Mesenchymal stem cell (in vitro differentiated cells and primary cell): ENCODE measurements around the gene MSLN.

Experiments used
- DNase-seq: peaks from one replicate; pipeline ENCODE4 v3.0.0-alpha.2; 2013
- H2AFZ ChIP-seq: one replicate; pipeline ENCODE4 v1.6.1; 2013; ENCODE audit warnings: low read depth, mild to moderate bottlenecking, control low read depth, inconsistent platforms, low read length, moderate library complexity
- H2AK5ac ChIP-seq: 2 replicates; pipeline ENCODE4 v1.6.1; 2013; ENCODE audit warnings: low read length, moderate library complexity, mild to moderate bottlenecking, inconsistent platforms; ENCODE audit not compliant: severe bottlenecking
- H2BK120ac ChIP-seq: one replicate; pipeline ENCODE4 v1.6.1; 2013; ENCODE audit warnings: low read depth, mild to moderate bottlenecking, inconsistent platforms, low read length, moderate library complexity
- H2BK12ac ChIP-seq, 2 experiments: one replicate each; pipeline ENCODE4 v1.6.1; 2013; ENCODE audit warnings: inconsistent platforms in 2 of 2, low read length in 2 of 2, mild to moderate bottlenecking in 2 of 2, moderate library complexity in 2 of 2, control low read depth in 1 of 2
- H2BK15ac ChIP-seq: one replicate; pipeline ENCODE4 v1.6.1; 2013; ENCODE audit warnings: mild to moderate bottlenecking, low read depth, inconsistent platforms; ENCODE audit not compliant: poor library complexity, severe bottlenecking
- H2BK5ac ChIP-seq: 2 replicates; pipeline ENCODE4 v1.6.1; 2013; ENCODE audit warnings: low read depth, mild to moderate bottlenecking, low read length, control low read depth, inconsistent platforms; ENCODE audit not compliant: poor library complexity, severe bottlenecking
- H3K14ac ChIP-seq, 2 experiments: one replicate each; pipeline ENCODE4 v1.6.1; 2013; ENCODE audit warnings: inconsistent platforms in 2 of 2, low read length in 2 of 2, control low read depth in 1 of 2, mild to moderate bottlenecking in 1 of 2, moderate library complexity in 1 of 2
- H3K18ac ChIP-seq, 2 experiments: one replicate each; pipeline ENCODE4 v1.6.1; 2013; ENCODE audit warnings: inconsistent platforms in 2 of 2, low read length in 2 of 2, control low read depth in 1 of 2, low read depth in 1 of 2, mild to moderate bottlenecking in 1 of 2
- H3K23ac ChIP-seq, 2 experiments: one replicate each; pipeline ENCODE4 v1.6.1; 2013; ENCODE audit warnings: inconsistent platforms in 2 of 2, low read length in 2 of 2, mild to moderate bottlenecking in 2 of 2, moderate library complexity in 2 of 2, control low read depth in 1 of 2
- H3K27ac ChIP-seq: 2 replicates; pipeline ENCODE4 v1.5.1; 2013; ENCODE audit warnings: mild to moderate bottlenecking, moderate library complexity, low read length, control low read depth, inconsistent platforms; ENCODE audit not compliant: poor library complexity, severe bottlenecking
- H3K27me3 ChIP-seq, 2 experiments: 2 replicates each; pipeline versions ENCODE4 v1.6.1 to v1.7.0; 2013; ENCODE audit warnings: low read length in 2 of 2, mild to moderate bottlenecking in 2 of 2, moderate library complexity in 2 of 2, control low read depth in 1 of 2, inconsistent platforms in 1 of 2; ENCODE audit not compliant: control insufficient read depth in 1 of 2, insufficient read depth in 1 of 2
- H3K36me3 ChIP-seq, 2 experiments: 2 replicates each; pipeline versions ENCODE4 v1.6.1 to v1.7.0; 2013; ENCODE audit warnings: low read length in 2 of 2, control low read depth in 1 of 2, inconsistent platforms in 1 of 2, low read depth in 1 of 2, mild to moderate bottlenecking in 1 of 2; ENCODE audit not compliant: insufficient read depth in 2 of 2, control insufficient read depth in 1 of 2
- H3K4ac ChIP-seq, 2 experiments: one replicate each; pipeline ENCODE4 v1.6.1; 2013; ENCODE audit warnings: inconsistent platforms in 2 of 2, low read length in 2 of 2, mild to moderate bottlenecking in 2 of 2, moderate library complexity in 2 of 2, control low read depth in 1 of 2, low read depth in 1 of 2
- H3K4me1 ChIP-seq: 2 replicates; pipeline ENCODE4 v1.6.1; 2013; ENCODE audit warnings: low read depth, low read length, control low read depth; ENCODE audit not compliant: control insufficient read depth, insufficient read depth
- H3K4me2 ChIP-seq: 2 replicates; pipeline ENCODE4 v1.6.1; 2013; ENCODE audit warnings: low read length, mild to moderate bottlenecking, inconsistent platforms; ENCODE audit not compliant: poor library complexity, severe bottlenecking
- H3K4me3 ChIP-seq, 2 experiments: 2 replicates each; pipeline versions ENCODE4 v1.5.1 to v1.7.0; 2013; ENCODE audit warnings: low read length in 2 of 2, mild to moderate bottlenecking in 2 of 2, control low read depth in 1 of 2, low read depth in 1 of 2; ENCODE audit not compliant: insufficient read depth in 1 of 2
- H3K79me1 ChIP-seq: replicated peaks from 2 replicates; pipeline ENCODE4 v1.6.1; 2013; ENCODE audit warnings: mild to moderate bottlenecking, control low read depth, low read length, inconsistent platforms; ENCODE audit not compliant: poor library complexity, severe bottlenecking
- H3K9ac ChIP-seq: 2 replicates; pipeline ENCODE4 v1.7.0; 2013; ENCODE audit warnings: mild to moderate bottlenecking, low read length, moderate library complexity
- H3K9me3 ChIP-seq: 2 replicates; pipeline ENCODE4 v1.7.0; 2013; ENCODE audit warnings: mild to moderate bottlenecking, low read length; ENCODE audit not compliant: control insufficient read depth
- H4K8ac ChIP-seq: one replicate; pipeline ENCODE4 v1.6.1; 2013; ENCODE audit warnings: inconsistent platforms, mild to moderate bottlenecking, low read length, moderate library complexity
- H4K91ac ChIP-seq: one replicate; pipeline ENCODE4 v1.6.1; 2013; ENCODE audit warnings: mild to moderate bottlenecking, low read length, inconsistent platforms
- WGBS: methylation state at CpG from one replicate; pipeline ENCODE4 v1.1.7; 2013; ENCODE audit warnings: mixed read lengths; 5-methylcytosine and 5-hydroxymethylcytosine counted together

The MSLN gene

DNA sequence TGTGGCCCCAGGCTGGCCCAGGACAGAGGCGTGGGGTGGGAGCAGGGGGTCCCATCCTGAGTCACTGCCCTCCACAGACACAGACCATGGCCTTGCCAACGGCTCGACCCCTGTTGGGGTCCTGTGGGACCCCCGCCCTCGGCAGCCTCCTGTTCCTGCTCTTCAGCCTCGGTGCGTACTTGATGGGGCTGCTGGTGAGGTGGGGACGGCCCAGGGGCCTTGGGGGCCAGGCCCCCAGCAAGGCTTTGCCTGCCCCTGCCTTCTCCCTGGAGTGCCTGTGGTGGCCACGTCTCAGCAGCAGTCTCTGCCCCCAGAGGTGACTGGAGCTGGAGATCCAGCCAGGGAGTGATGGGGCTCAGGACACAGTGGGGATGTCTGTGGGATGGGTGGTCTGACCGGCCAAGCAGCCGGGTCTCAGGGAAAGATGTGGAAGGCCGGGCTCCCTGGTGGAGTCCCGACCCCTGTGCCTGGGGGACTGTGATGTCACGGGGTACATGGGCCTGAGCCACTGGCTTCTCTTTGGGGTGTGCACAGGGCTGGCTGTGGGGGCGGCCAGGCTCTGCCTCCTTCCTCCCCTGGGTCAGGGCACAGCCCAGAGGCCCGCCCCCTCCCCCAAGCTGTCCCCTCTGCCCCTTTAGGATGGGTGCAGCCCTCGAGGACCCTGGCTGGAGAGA is 2.2 kb downstream of the MSLN start:
- Histone ChIP-seq H3K23ac (no peak overlapping the region), H4K8ac (no peak overlapping the region), H3K27me3 (peaks cover 0 to 39% of the 10 kb centered on the region in 2 experiments), H3K4me2 (no peak overlapping the region), H4K91ac (no peak overlapping the region), H3K36me3 (no peaks in the 10 kb centered on the region), H2AFZ (no peak overlapping the region), H2BK15ac (no peak overlapping the region), H3K4me1 (peaks cover 13% of the 10 kb centered on the region), H3K79me1 (no peaks in the 10 kb centered on the region), H3K9me3 (no peaks in the 10 kb centered on the region), H3K9ac (no peak overlapping the region), H2BK12ac (no peak overlapping the region), H2BK120ac (no peak overlapping the region), H3K14ac (no peak overlapping the region), H2BK5ac (no peak overlapping the region), H3K18ac (no peak overlapping the region), H3K4ac (no peak overlapping the region), H3K27ac (no peak overlapping the region), H3K4me3 (no peak overlapping the region), H2AK5ac (no peak overlapping the region)
- no peak for DNase-seq
- WGBS: 75% methylated on average over 14 of the region's 17 CpGs

DNA sequence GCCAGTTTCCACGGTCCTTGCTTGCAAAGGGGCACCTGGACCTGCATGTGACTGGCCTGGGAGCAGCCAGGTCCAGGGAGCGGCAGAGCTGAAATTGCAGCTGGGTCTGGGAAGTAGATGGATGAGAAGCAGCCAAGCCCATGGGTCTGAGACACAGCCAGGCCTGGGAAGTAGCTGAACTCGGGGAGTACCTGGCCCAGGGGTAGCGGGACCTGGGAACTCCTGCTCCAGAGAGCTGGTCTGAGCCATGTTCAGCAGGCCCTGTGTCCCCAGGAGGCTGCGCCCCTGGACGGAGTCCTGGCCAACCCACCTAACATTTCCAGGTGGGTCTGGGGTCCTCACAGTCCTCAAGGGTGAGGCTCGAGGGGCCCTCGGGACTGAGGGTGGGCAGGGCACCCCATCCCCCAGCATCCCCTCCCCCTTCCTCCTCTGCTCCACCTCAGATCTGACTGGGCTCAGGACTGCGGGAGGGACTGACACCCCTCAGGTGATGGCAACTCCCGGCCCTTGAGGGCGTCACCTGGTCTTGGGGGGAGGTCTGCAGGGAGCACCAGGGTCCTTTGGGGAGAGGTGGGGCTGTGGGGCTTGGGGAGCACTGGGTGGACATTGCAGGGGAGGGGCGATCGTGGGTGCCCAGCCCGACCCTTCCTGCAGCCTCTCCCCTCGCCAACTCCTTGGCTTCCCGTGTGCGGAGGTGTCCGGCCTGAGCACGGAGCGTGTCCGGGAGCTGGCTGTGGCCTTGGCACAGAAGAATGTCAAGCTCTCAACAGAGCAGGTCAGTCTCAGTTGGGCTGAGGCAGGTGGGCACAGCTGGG is 3.0 kb downstream of the MSLN start:
- Histone ChIP-seq H2BK12ac (no peak overlapping the region), H3K79me1 (no peaks in the 10 kb centered on the region), H3K27ac (no peak overlapping the region), H3K36me3 (no peaks in the 10 kb centered on the region), H4K8ac (no peak overlapping the region), H2BK120ac (no peak overlapping the region), H3K23ac (no peak overlapping the region), H3K4me2 (no peak overlapping the region), H2AFZ (no peak overlapping the region), H3K27me3 (peaks cover 0 to 39% of the 10 kb centered on the region in 2 experiments), H3K18ac (no peak overlapping the region), H2BK5ac (no peak overlapping the region), H4K91ac (no peak overlapping the region), H2BK15ac (no peak overlapping the region), H3K9me3 (no peaks in the 10 kb centered on the region), H3K4ac (no peak overlapping the region), H3K4me3 (peak overlapping the region in 1 of 2 experiments; percentile 21), H3K9ac (no peak overlapping the region), H3K4me1 (peaks cover 13% of the 10 kb centered on the region), H2AK5ac (no peak overlapping the region), H3K14ac (peak overlapping the region in 1 of 2 experiments; percentile 42)
- no peak for DNase-seq
- WGBS: 89% methylated on average over 17 of the region's 21 CpGs

- Histone ChIP-seq H4K91ac (no peak overlapping the region), H2BK15ac (no peak overlapping the region), H3K27ac (no peak overlapping the region), H3K27me3 (peaks cover 0 to 39% of the 10 kb centered on the region in 2 experiments), H3K79me1 (no peaks in the 10 kb centered on the region), H2AK5ac (no peak overlapping the region), H4K8ac (no peak overlapping the region), H3K18ac (no peak overlapping the region), H3K23ac (no peak overlapping the region), H3K9ac (no peak overlapping the region), H3K36me3 (no peaks in the 10 kb centered on the region), H2BK5ac (no peak overlapping the region), H2BK12ac (no peak overlapping the region), H3K4me1 (peaks cover 14% of the 10 kb centered on the region), H2AFZ (no peak overlapping the region), H3K4me3 (no peak overlapping the region), H3K14ac (no peak overlapping the region), H3K4ac (no peak overlapping the region), H3K9me3 (no peaks in the 10 kb centered on the region), H3K4me2 (no peak overlapping the region), H2BK120ac (no peak overlapping the region)
- 76% methylated on average over 20 of the region's 20 CpGs for WGBS
- DNase-seq: no peak
Measured at GRCh38 chr16:764184-764750, 3.7 kb downstream of the MSLN start.

DNA sequence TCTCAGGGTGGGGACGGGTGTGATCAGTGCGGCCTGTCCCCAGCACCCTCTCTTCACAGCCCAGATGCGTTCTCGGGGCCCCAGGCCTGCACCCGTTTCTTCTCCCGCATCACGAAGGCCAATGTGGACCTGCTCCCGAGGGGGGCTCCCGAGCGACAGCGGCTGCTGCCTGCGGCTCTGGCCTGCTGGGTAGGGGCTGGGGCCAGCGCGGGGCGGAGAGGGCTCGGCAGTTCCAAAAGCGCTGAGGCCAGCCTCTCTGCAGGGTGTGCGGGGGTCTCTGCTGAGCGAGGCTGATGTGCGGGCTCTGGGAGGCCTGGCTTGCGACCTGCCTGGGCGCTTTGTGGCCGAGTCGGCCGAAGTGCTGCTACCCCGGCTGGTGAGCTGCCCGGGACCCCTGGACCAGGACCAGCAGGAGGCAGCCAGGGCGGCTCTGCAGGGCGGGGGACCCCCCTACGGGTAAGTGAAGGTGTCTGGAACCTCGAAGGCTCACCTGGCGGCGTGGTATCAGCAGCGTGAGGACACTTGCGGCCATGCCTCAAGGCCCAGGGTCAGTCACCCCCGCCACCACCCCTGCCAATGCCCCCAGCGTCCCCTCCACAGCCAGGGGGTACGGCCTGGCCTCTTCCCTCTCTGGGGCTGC is 4.4 kb downstream of the MSLN start:
- WGBS: 95% methylated on average over 38 of the region's 38 CpGs
- no peaks in the 10 kb centered on the region for H3K79me1 ChIP-seq
- DNase-seq: no peak
- H3K18ac ChIP-seq: no peak overlapping the region
- H3K23ac ChIP-seq: no peak overlapping the region
- H3K9ac ChIP-seq: no peak overlapping the region
- H2BK5ac ChIP-seq: no peak overlapping the region
- no peaks in the 10 kb centered on the region for H3K9me3 ChIP-seq
- H3K27me3 ChIP-seq: peaks cover 0 to 43% of the 10 kb centered on the region in 2 experiments
- no peak overlapping the region for H3K27ac ChIP-seq
- no peak overlapping the region for H2BK12ac ChIP-seq
- no peak overlapping the region for H2BK15ac ChIP-seq
- H2AK5ac ChIP-seq: no peak overlapping the region
- H2BK120ac ChIP-seq: no peak overlapping the region
- H3K4ac ChIP-seq: no peak overlapping the region
- H3K36me3 ChIP-seq: no peaks in the 10 kb centered on the region
- no peak overlapping the region for H3K4me3 ChIP-seq
- H3K4me1 ChIP-seq: peaks cover 19% of the 10 kb centered on the region
- H3K14ac ChIP-seq: no peak overlapping the region
- no peak overlapping the region for H3K4me2 ChIP-seq
- no peak overlapping the region for H4K8ac ChIP-seq
- no peak overlapping the region for H2AFZ ChIP-seq
- H4K91ac ChIP-seq: no peak overlapping the region
